ENCODE results near the gene SESN1.

Gene SESN1

GRCh38 chr6:109105681-109106080 lies 11.0 kb upstream of the SESN1 start:
- Histone ChIP-seq H3K27me3 (ENCODE audit: insufficient read depth, insufficient read length) (no peaks in the 10 kb centered on the region), H3K4me1 (ENCODE audit: insufficient read depth, insufficient read length) (no peaks in the 10 kb centered on the region), H3K9ac (ENCODE audit: insufficient read length, low read depth) (no peak overlapping the region), H3K9me3 (ENCODE audit: insufficient read depth, low read length) (no peaks in the 10 kb centered on the region), H3K4me3 (ENCODE audit: insufficient read length, low read depth) (no peak overlapping the region), H3K36me3 (ENCODE audit: insufficient read depth, insufficient read length, low read length) (peaks cover 5% of the 10 kb centered on the region)
- TF ChIP-seq SUZ12 (IDR thresholded peaks at IDR 0.05; ENCODE audit: extremely low read depth, insufficient read depth, insufficient read length) (no peak), ZNF274 (IDR thresholded peaks at IDR 0.05; ENCODE audit: low read depth, low read length) (no peak), YY1 (IDR thresholded peaks at IDR 0.05; ENCODE audit: insufficient read depth, insufficient read length) (no peak)
- no peak for DNase-seq (ENCODE audit: low read depth, low spot score)

GRCh38 chr6:109104512-109104911 lies 9.9 kb upstream of the SESN1 start:
- H3K27me3 ChIP-seq (ENCODE audit: insufficient read depth, insufficient read length): no peaks in the 10 kb centered on the region
- DNase-seq (ENCODE audit: low read depth, low spot score): no peak
- H3K9ac ChIP-seq (ENCODE audit: insufficient read length, low read depth): no peak overlapping the region
- no peak overlapping the region for H3K4me3 ChIP-seq (ENCODE audit: insufficient read length, low read depth)
- peaks cover 5% of the 10 kb centered on the region for H3K36me3 ChIP-seq (ENCODE audit: insufficient read depth, insufficient read length, low read length)
- H3K4me1 ChIP-seq (ENCODE audit: insufficient read depth, insufficient read length): no peaks in the 10 kb centered on the region
- TF ChIP-seq YY1 (IDR thresholded peaks at IDR 0.05; ENCODE audit: insufficient read depth, insufficient read length) (no peak), ZNF274 (IDR thresholded peaks at IDR 0.05; ENCODE audit: low read depth, low read length) (no peak), SUZ12 (IDR thresholded peaks at IDR 0.05; ENCODE audit: extremely low read depth, insufficient read depth, insufficient read length) (no peak)
- H3K9me3 ChIP-seq (ENCODE audit: insufficient read depth, low read length): no peaks in the 10 kb centered on the region

GRCh38 chr6:109103942-109104341 lies 9.3 kb upstream of the SESN1 start:
- no peaks in the 10 kb centered on the region for H3K9me3 ChIP-seq (ENCODE audit: insufficient read depth, low read length)
- H3K9ac ChIP-seq (ENCODE audit: insufficient read length, low read depth): no peak overlapping the region
- H3K4me3 ChIP-seq (ENCODE audit: insufficient read length, low read depth): no peak overlapping the region
- H3K4me1 ChIP-seq (ENCODE audit: insufficient read depth, insufficient read length): no peaks in the 10 kb centered on the region
- no peak for DNase-seq (ENCODE audit: low read depth, low spot score)
- H3K36me3 ChIP-seq (ENCODE audit: insufficient read depth, insufficient read length, low read length): peaks cover 5% of the 10 kb centered on the region
- no peak for TF ChIP-seq ZNF274 (IDR thresholded peaks at IDR 0.05; ENCODE audit: low read depth, low read length)
- TF ChIP-seq SUZ12 (IDR thresholded peaks at IDR 0.05; ENCODE audit: extremely low read depth, insufficient read depth, insufficient read length): no peak
- no peak for TF ChIP-seq YY1 (IDR thresholded peaks at IDR 0.05; ENCODE audit: insufficient read depth, insufficient read length)
- no peaks in the 10 kb centered on the region for H3K27me3 ChIP-seq (ENCODE audit: insufficient read depth, insufficient read length)

- no peak overlapping the region for H3K9ac ChIP-seq (ENCODE audit: insufficient read length, low read depth)
- H3K4me1 ChIP-seq (ENCODE audit: insufficient read depth, insufficient read length): no peaks in the 10 kb centered on the region
- TF ChIP-seq SUZ12 (IDR thresholded peaks at IDR 0.05; ENCODE audit: extremely low read depth, insufficient read depth, insufficient read length): no peak
- no peak for TF ChIP-seq ZNF274 (IDR thresholded peaks at IDR 0.05; ENCODE audit: low read depth, low read length)
- TF ChIP-seq YY1 (IDR thresholded peaks at IDR 0.05; ENCODE audit: insufficient read depth, insufficient read length): no peak
- no peak overlapping the region for H3K4me3 ChIP-seq (ENCODE audit: insufficient read length, low read depth)
- peaks cover 5% of the 10 kb centered on the region for H3K36me3 ChIP-seq (ENCODE audit: insufficient read depth, insufficient read length, low read length)
- no peaks in the 10 kb centered on the region for H3K27me3 ChIP-seq (ENCODE audit: insufficient read depth, insufficient read length)
- DNase-seq (ENCODE audit: low read depth, low spot score): no peak
- H3K9me3 ChIP-seq (ENCODE audit: insufficient read depth, low read length): no peaks in the 10 kb centered on the region
Measured at GRCh38 chr6:109102762-109103161, 8.1 kb upstream of the SESN1 start.

GRCh38 chr6:109097661-109098060 lies 3.0 kb upstream of the SESN1 start:
- H3K4me1 ChIP-seq (ENCODE audit: insufficient read depth, insufficient read length): no peaks in the 10 kb centered on the region
- peaks cover 5% of the 10 kb centered on the region for H3K36me3 ChIP-seq (ENCODE audit: insufficient read depth, insufficient read length, low read length)
- DNase-seq (ENCODE audit: low read depth, low spot score): no peak
- no peak overlapping the region for H3K9ac ChIP-seq (ENCODE audit: insufficient read length, low read depth)
- no peak overlapping the region for H3K4me3 ChIP-seq (ENCODE audit: insufficient read length, low read depth)
- H3K27me3 ChIP-seq (ENCODE audit: insufficient read depth, insufficient read length): no peaks in the 10 kb centered on the region
- H3K9me3 ChIP-seq (ENCODE audit: insufficient read depth, low read length): no peaks in the 10 kb centered on the region
- TF ChIP-seq YY1 (IDR thresholded peaks at IDR 0.05; ENCODE audit: insufficient read depth, insufficient read length) (no peak), ZNF274 (IDR thresholded peaks at IDR 0.05; ENCODE audit: low read depth, low read length) (no peak), SUZ12 (IDR thresholded peaks at IDR 0.05; ENCODE audit: extremely low read depth, insufficient read depth, insufficient read length) (no peak)

GRCh38 chr6:109096208-109096607 lies 1.6 kb upstream of the SESN1 start:
- Histone ChIP-seq H3K9me3 (ENCODE audit: insufficient read depth, low read length) (no peaks in the 10 kb centered on the region), H3K27me3 (ENCODE audit: insufficient read depth, insufficient read length) (no peaks in the 10 kb centered on the region), H3K4me3 (ENCODE audit: insufficient read length, low read depth) (peak overlapping the region; percentile 57), H3K36me3 (ENCODE audit: insufficient read depth, insufficient read length, low read length) (no peaks in the 10 kb centered on the region), H3K9ac (ENCODE audit: insufficient read length, low read depth) (no peak overlapping the region), H3K4me1 (ENCODE audit: insufficient read depth, insufficient read length) (no peaks in the 10 kb centered on the region)
- DNase-seq (ENCODE audit: low read depth, low spot score): no peak
- TF ChIP-seq YY1 (IDR thresholded peaks at IDR 0.05; ENCODE audit: insufficient read depth, insufficient read length) (no peak), SUZ12 (IDR thresholded peaks at IDR 0.05; ENCODE audit: extremely low read depth, insufficient read depth, insufficient read length) (no peak)

GRCh38 chr6:109095835-109096084 lies 1.1 kb upstream of the SESN1 start:
- DNase-seq (ENCODE audit: low read depth, low spot score): no peak
- Histone ChIP-seq H3K4me3 (ENCODE audit: insufficient read length, low read depth) (peak overlapping the region; percentile 57), H3K4me1 (ENCODE audit: insufficient read depth, insufficient read length) (no peaks in the 10 kb centered on the region), H3K36me3 (ENCODE audit: insufficient read depth, insufficient read length, low read length) (no peaks in the 10 kb centered on the region), H3K9ac (ENCODE audit: insufficient read length, low read depth) (peak overlapping the region; percentile 86), H3K27me3 (ENCODE audit: insufficient read depth, insufficient read length) (no peaks in the 10 kb centered on the region), H3K9me3 (ENCODE audit: insufficient read depth, low read length) (no peaks in the 10 kb centered on the region)
- TF ChIP-seq ZNF274 (IDR thresholded peaks at IDR 0.05; ENCODE audit: low read depth, low read length) (no peak), YY1 (IDR thresholded peaks at IDR 0.05; ENCODE audit: insufficient read depth, insufficient read length) (no peak), SUZ12 (IDR thresholded peaks at IDR 0.05; ENCODE audit: extremely low read depth, insufficient read depth, insufficient read length) (no peak)
